ENCODE measurements around the gene SLC13A3.

SLC13A3 gene

DNA sequence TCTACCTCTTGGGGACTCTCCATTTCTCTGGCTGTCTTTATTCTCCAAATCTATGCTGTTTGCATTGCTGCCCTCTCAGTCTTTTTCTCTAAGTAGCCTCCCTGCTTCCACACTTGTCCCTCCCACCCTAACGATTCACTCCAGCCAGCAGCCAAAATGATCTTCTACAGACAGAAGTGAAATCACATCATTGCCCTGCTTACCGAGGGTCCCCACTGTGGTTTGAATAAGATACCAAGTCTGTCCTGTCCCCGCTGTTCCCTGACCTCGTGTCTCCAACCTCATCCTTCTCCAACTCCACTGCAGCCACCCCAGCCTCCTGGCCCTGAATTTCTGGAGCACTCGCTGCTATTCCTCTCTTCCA is 89.3 kb downstream of the SLC13A3 start:
- Histone ChIP-seq H3K79me2 (ENCODE audit: insufficient read depth, low read length) (no peaks in the 10 kb centered on the region), H3K4me2 (ENCODE audit: low read depth, low read length, poor library complexity, severe bottlenecking) (peak overlapping the region; percentile 59), H3K4me3 (ENCODE audit: low read length, poor library complexity, severe bottlenecking) (peak overlapping the region; percentile 44), H2AFZ (ENCODE audit: low read length) (peak overlapping the region; percentile 70), H3K9me2 (replicated peaks; ENCODE audit: low read depth, low read length) (no peaks in the 10 kb centered on the region), H4K20me1 (ENCODE audit: insufficient read depth, low read length, poor library complexity, severe bottlenecking) (no peaks in the 10 kb centered on the region), H3K9me3 (ENCODE audit: insufficient read depth, low read depth, low read length) (no peaks in the 10 kb centered on the region), H3K9ac (ENCODE audit: low read depth, low read length, poor library complexity, severe bottlenecking) (peak overlapping the region; percentile 27), H3K36me3 (ENCODE audit: insufficient read depth, low read length) (no peaks in the 10 kb centered on the region), H3F3A (ENCODE audit: low read depth) (no peaks in the 10 kb centered on the region), H3K27me3 (ENCODE audit: insufficient read depth, low read length, poor library complexity, severe bottlenecking) (no peaks in the 10 kb centered on the region), H3K4me1 (ENCODE audit: insufficient read depth, low read length, poor library complexity, severe bottlenecking) (peaks cover 41% of the 10 kb centered on the region)
- TF ChIP-seq, protein P1, sequence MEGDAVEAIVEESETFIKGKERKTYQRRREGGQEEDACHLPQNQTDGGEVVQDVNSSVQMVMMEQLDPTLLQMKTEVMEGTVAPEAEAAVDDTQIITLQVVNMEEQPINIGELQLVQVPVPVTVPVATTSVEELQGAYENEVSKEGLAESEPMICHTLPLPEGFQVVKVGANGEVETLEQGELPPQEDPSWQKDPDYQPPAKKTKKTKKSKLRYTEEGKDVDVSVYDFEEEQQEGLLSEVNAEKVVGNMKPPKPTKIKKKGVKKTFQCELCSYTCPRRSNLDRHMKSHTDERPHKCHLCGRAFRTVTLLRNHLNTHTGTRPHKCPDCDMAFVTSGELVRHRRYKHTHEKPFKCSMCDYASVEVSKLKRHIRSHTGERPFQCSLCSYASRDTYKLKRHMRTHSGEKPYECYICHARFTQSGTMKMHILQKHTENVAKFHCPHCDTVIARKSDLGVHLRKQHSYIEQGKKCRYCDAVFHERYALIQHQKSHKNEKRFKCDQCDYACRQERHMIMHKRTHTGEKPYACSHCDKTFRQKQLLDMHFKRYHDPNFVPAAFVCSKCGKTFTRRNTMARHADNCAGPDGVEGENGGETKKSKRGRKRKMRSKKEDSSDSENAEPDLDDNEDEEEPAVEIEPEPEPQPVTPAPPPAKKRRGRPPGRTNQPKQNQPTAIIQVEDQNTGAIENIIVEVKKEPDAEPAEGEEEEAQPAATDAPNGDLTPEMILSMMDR (conservative IDR thresholded peaks at IDR 0.05; ENCODE audit: low read length), result no peak
- TF ChIP-seq EZH2phosphoT487 (IDR thresholded peaks at IDR 0.05; ENCODE audit: borderline replicate concordance), result no peak

DNA sequence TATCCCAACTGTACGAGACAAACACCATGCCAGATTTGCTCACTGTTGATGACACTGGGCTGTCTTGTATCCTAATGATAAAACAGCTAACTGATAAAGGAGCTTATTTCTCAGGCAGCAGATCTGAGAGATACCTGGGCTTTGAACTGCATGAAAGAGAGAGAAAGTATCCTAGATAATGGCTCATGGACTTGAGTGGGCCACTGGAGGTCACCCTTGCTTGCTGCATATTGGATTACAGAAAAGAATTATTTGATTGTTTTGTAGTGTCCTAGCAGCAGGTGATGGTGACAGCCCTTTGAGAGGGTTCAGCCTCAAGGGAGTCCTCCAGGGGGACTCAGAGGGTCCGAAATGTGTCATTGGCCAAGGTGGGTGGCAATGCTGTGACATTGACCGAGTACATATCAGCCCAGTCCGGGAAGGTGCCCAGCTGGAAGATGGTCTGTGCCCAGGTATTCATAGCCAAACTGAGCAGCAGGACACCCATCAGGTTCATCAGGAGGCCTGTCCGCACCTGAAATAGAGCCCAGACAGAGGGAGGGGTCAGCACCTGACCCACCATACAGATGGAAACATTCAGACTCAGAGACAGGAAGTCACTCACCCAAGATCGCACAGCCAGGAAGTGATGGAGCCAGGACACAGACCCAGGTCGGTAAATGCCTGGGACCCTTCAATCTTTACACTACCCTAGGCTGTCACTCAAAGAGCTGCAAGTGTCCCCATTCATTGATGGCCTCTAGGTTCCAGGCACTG is 91.4 kb downstream of the SLC13A3 start:
- Histone ChIP-seq H3K36me3 (ENCODE audit: insufficient read depth, low read length) (no peaks in the 10 kb centered on the region), H3K4me3 (ENCODE audit: low read length, poor library complexity, severe bottlenecking) (no peak overlapping the region), H2AFZ (ENCODE audit: low read length) (no peak overlapping the region), H3K79me2 (ENCODE audit: insufficient read depth, low read length) (no peaks in the 10 kb centered on the region), H3K4me1 (ENCODE audit: insufficient read depth, low read length, poor library complexity, severe bottlenecking) (peaks cover 49% of the 10 kb centered on the region), H3K27me3 (ENCODE audit: insufficient read depth, low read length, poor library complexity, severe bottlenecking) (no peaks in the 10 kb centered on the region), H3K9me2 (replicated peaks; ENCODE audit: low read depth, low read length) (no peaks in the 10 kb centered on the region), H3F3A (ENCODE audit: low read depth) (no peaks in the 10 kb centered on the region), H4K20me1 (ENCODE audit: insufficient read depth, low read length, poor library complexity, severe bottlenecking) (no peaks in the 10 kb centered on the region), H3K4me2 (ENCODE audit: low read depth, low read length, poor library complexity, severe bottlenecking) (no peak overlapping the region), H3K9me3 (ENCODE audit: insufficient read depth, low read depth, low read length) (no peaks in the 10 kb centered on the region), H3K9ac (ENCODE audit: low read depth, low read length, poor library complexity, severe bottlenecking) (no peak overlapping the region)
- no peak for TF ChIP-seq EZH2phosphoT487 (IDR thresholded peaks at IDR 0.05; ENCODE audit: borderline replicate concordance)
- TF ChIP-seq, protein P1 (conservative IDR thresholded peaks at IDR 0.05; ENCODE audit: low read length), result peak; percentile 58

DNA sequence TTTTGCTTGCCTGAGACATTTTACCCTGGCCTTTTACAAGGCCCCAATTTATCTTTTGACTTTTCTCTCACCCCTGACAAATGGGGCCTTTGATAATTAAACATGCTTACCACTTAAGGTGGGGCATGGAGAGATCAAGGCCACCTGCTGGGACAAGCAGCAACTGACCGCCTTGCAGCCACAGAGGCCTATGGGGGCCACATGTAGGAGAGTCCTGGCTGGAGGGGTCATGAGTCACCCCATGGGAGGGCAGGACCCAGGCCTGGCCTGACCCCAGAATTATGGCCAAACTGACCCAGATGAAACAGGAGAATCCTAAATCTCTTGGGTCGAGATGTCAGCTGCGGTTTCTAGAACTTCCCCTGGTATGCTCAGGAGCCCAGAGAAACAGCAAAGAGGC is 92.3 kb downstream of the SLC13A3 start:
- Histone ChIP-seq H3K4me2 (ENCODE audit: low read depth, low read length, poor library complexity, severe bottlenecking) (no peak overlapping the region), H3K4me1 (ENCODE audit: insufficient read depth, low read length, poor library complexity, severe bottlenecking) (peaks cover 58% of the 10 kb centered on the region)

More for the DNA sequence above, 92.3 kb downstream of the SLC13A3 start:
- Histone ChIP-seq H3K27me3 (ENCODE audit: insufficient read depth, low read length, poor library complexity, severe bottlenecking) (no peaks in the 10 kb centered on the region), H3K4me3 (ENCODE audit: low read length, poor library complexity, severe bottlenecking) (no peak overlapping the region), H3K36me3 (ENCODE audit: insufficient read depth, low read length) (no peaks in the 10 kb centered on the region), H3K9me2 (replicated peaks; ENCODE audit: low read depth, low read length) (no peaks in the 10 kb centered on the region), H2AFZ (ENCODE audit: low read length) (no peak overlapping the region), H3K9me3 (ENCODE audit: insufficient read depth, low read depth, low read length) (no peaks in the 10 kb centered on the region), H3K79me2 (ENCODE audit: insufficient read depth, low read length) (no peaks in the 10 kb centered on the region), H3K9ac (ENCODE audit: low read depth, low read length, poor library complexity, severe bottlenecking) (no peak overlapping the region), H3F3A (ENCODE audit: low read depth) (no peaks in the 10 kb centered on the region), H4K20me1 (ENCODE audit: insufficient read depth, low read length, poor library complexity, severe bottlenecking) (no peaks in the 10 kb centered on the region)
- TF ChIP-seq, protein P1 (conservative IDR thresholded peaks at IDR 0.05; ENCODE audit: low read length), result no peak
- no peak for TF ChIP-seq EZH2phosphoT487 (IDR thresholded peaks at IDR 0.05; ENCODE audit: borderline replicate concordance)
